NCI-H1436 (cell line): ENCODE measurements around the gene CLDN20.
"Not testable (repeated sequence)": the region's sequence is repeated elsewhere in the genome, so short reads cannot be mapped to it uniquely, and the experiment has no call there.

Experiments used
- DNase-seq: peaks from one replicate; lab custom pipeline; 2025; lab: John Stamatoyannopoulos, UW

CLDN20 gene

DNA sequence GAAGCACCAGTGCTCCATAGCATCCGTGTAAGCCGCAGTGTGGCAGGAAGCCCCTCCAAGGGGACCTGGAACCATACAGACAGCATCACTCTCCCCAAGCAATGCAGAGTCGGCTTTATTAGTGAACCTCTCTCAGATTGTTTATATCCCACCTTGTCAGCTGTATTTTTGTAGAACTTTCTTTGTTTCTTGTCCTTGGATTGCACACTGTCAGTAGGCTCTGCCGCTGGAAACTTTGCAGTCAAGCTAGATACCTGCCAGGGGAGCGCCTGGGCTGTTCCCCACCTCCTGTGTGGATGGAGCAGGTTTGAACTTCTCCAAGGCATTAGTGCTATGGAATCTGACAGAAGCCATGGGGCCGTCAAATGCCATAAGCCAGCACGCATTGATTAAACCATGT, 18.6 kb upstream of the CLDN20 start:
- DNase-seq = no peak

DNA sequence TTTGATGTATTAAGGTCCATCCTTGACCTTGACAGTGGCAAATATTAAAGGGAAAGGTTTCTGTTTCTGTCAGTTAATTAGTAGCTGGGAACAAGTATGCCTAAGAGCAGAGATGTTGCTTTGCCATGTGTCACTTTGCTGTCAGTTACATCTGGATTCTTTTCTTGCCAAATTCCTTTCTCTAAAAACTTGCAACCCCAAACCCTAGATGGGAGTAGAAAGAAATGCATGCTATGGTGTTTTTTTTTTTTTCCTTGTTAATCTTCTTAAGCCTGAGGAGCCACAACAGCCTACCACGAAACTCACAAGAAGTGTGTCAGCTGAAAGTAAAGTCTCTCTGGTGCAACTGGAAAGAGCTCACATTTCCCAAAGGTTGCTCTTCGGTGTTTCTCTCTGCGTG, 18.0 kb upstream of the CLDN20 start:
- DNase-seq = no peak

DNA sequence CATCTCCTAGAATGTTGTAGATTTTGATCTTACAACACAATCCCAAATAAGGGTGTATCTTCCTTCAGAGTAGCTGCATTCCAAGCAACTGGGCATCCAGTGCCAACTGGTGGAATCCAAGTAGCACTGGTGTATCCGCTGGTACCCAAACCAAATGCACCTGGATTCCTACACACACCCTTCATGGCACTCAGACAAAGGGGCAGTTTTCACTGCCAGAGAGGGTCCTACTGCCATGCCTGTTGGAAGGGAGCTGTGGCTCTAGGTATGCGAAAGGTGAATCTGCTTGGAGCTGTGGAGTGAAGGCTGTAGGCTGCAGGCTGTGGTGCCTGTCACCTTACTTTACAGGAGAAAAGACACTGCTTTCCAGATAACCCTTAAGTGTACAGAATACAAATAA, 17.0 kb upstream of the CLDN20 start:
- no peak for DNase-seq

DNA sequence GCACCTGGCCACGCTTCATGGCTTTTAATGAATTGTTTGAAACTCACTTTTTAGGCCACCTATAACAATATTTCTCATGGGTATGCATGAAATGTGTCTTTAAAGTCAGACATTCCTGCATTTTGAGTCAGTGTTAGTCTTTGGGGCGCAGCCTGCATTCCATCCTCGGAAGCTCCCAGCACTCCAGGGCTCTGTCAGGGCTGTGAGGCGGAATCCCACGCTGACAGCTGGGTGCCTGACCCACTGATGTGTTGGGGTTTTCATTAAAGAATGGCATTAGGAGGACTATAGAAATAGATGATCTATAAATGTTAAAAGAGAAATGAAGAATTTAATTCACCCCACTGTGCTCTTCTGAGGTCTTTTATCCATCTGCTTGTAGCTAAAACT, 16.2 kb upstream of the CLDN20 start:
- no peak for DNase-seq

DNA sequence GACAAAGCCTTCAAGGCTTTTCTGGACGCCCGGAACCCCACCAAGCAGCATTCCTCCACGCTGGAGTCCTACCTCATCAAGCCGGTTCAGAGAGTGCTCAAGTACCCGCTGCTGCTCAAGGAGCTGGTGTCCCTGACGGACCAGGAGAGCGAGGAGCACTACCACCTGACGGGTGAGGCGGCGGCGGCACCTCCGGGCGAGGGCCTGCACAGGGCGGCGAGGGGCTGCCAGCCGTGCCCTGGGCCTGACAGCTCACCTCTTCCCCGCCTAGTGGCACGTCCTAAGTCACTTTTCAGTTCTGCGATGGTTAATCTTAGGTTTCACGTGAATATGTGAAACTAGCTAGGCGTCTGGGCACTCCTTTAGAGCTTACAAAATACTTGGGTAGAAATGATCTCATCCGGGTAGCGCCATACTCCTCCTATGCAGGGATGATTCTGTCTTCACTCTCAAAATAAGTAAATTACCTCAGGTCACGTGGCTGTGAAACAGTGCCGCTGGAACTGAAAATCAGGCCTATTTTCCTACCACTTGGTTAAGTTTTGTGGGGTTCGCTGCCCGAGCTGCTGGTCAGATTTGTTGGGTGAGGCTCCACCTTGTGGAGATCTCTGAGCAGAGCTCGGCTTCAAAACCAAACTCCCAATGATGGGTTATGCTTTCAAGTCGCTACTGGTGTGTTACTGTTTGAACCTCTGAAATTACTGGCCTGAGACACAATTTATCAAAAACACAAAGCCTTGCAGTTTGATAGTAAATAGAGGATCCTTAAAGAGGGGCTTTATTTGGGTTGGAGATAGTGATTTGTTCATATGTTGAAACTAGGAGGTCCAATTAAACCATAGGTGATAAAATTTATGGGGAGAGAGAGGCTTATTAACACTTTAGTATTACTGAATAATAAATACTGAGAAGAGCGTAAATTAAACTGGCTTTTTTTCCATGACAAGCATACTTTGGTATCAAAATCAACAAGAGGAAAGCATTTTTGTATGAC, 15.5 kb upstream of the CLDN20 start:
- no peak for DNase-seq

DNA sequence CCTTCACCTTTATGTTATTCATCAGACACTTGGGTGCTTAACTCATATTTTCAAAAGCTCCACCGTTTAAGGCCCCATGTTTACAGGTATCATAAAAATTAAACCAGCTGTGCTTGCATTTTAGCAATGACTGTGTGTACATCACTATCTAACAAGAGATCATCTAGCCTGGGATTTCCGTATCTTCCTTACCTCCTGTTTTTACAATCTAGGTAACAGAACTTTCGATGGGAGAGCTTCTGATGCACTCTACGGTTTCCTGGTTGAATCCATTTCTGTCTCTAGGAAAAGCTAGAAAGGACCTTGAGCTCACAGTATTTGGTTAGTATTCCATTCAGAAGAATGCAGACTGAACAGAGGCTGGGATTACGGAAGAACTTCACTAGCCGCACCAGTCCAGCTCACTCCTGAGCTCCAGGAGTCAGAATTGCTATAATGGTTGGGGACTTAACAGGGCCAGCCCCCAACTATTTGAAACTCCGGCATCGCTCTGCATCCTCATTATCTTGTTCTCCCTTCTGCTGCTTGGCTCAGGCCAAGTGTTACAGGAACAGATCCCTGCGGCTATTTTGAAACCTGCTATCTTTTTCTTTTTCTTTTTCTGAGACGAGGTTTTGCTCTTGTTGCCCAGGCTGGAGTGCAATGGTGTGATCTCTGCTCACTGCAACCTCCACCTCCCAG, 13.0 kb upstream of the CLDN20 start:
- DNase-seq = no peak

DNA sequence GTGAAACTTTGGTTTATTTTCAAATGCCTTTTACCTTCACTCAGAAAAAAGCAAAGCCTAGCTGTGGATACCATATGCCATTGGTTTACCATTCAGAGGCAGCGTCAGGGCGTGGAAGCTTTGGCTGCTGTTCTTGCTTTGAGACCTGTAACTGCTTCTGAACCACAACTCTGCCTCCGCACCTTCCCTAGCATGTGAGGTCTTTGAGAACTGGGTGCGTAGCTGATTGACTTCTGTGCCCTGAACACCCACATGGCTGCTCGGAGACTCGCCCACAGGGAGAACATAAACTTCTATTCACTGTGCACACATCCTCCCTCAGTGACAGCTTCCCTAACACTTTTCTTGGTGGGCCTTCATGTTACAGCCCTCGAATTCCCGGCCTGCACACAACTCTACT, 11.2 kb upstream of the CLDN20 start:
- DNase-seq = no peak

DNA sequence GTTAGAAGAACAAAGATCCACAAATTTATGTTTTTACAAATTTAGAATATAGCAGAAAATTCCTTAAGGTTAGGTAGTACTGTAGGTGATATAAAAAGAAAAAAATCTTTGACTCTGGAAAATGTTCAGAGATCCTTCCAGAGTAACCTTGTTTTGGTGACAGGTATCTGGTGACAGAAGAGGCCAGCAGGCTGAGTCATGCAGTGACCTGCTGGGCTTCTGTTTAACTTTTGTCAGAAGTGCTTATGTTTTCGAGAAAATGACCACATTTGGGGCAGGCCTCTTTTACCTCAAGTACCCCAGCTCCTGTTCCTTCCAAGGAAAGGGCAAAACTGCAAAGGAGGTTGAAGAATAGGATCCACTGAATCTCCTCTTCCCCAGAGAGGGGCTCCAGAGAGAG, 10.5 kb upstream of the CLDN20 start:
- no peak for DNase-seq

DNA sequence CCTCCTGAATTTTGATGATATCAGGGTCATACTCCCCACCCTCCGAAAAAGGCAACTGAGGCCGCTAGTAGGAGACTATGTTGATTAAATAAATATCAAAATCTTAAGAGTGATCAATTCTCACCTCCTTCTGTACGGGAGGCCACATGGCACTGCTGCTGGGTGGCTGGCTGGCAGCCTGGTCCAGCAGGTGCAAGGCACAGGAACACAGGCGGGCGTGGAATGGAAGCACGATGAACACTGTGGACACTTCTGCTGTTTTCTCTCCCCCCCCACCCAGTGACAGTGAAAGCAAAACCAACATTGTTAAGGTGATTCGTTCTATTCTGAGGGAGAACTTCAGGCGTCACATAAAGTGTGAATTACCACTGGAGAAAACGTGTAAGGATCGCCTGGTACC, 9.7 kb upstream of the CLDN20 start:
- DNase-seq = no peak

DNA sequence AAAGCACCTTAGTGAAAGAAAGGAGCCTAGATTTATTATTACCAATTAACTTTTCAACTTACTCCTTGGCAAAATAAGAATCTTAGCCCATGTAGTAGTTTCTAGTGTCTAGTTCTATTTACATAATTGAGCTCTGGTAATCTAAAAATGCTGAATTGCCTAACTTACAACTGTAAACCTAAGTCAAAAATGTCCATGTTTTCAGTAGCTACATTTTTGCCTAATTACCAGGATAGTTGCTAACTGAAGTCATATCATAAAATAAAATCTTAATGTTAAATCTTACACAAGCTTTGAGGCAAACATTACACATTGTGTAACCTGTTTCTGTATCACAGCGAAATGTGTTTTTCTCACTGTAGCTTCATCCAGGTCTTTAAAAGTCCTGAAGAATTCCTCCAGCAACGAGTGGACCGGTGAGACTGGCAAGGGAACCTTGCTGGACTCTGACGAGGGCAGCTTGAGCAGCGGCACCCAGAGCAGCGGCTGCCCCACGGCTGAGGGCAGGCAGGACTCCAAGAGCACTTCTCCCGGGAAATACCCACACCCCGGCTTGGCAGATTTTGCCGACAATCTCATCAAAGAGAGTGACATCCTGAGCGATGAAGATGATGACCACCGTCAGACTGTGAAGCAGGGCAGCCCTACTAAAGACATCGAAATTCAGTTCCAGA, 7.6 kb upstream of the CLDN20 start:
- DNase-seq = no peak

DNA sequence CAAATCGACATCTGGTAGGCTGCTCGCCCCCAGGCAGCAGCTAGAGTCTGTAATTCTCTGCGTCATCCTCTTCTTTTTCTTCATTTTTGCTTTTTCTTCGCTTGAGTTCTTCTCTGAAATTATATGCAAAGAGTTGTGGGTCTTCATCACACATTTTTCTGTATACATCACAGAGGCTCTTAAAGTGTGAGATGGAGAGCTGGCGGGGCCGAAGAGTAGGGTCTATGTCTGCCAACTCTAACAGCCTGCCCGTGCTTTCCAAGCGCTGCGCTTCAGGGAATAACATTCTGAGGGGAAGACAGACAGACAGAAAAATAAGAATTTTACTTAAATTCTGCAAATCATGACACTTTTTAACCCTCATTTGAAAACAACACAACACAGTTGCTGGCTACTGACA, 6.0 kb upstream of the CLDN20 start:
- no peak for DNase-seq

DNA sequence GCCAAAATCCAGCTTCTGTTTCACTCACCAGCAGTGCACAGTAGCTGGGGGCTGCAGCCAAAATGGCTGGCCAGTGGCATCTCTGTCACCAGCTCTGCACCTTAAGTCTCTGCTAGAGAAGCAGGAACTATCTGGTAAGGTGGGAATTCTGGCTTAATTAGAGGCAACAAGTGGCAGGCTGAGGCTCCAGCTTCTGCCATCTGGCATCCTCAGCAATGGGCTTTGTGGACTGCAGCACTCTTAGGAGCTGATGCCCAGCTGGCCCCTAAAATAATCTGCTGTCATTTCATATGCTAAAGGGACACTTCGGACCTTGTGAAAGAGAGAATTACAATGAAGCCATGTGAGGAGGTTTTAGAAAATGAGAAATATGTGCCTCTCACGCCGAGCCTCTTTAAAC, 4.6 kb upstream of the CLDN20 start:
- no peak for DNase-seq

DNA sequence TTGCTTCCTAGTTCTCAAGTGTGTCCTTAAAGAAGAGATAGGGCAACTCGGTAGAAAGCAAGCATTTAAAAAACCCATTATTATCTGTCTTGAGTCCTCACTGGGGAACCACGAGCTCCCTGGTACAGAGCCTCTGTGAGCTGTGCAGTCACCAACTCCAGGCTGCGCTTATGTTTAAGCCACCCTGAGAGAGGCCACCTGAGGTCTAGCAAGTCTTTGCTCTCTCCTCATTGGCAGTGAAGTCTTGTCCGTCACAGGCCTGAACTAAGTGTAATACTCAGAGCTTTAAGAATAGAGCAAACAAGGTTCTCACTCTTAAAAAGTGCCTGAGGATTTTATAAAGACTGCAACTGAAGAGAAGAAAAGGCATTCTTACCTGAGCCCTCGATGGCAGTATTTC, 3.9 kb upstream of the CLDN20 start:
- DNase-seq = no peak

DNA sequence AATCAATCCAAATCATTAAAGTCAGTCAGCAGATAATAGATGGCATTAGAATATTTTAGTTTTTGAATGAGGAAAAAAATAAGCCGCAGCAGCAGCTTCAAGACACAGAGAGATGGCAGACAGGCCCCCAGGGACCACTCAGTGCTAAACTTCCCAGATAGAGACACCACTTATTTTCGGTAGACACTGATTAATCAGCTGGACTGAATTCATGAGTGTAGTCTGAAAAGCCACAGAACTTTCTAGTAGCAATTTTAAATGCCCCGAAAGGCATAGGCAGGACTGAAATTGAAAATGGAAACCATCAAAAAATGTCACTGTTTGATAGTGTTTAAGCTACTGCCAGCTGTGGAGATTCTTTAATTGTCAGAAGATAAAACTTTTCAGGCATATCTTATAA, 3.1 kb upstream of the CLDN20 start:
- DNase-seq = no peak

DNA sequence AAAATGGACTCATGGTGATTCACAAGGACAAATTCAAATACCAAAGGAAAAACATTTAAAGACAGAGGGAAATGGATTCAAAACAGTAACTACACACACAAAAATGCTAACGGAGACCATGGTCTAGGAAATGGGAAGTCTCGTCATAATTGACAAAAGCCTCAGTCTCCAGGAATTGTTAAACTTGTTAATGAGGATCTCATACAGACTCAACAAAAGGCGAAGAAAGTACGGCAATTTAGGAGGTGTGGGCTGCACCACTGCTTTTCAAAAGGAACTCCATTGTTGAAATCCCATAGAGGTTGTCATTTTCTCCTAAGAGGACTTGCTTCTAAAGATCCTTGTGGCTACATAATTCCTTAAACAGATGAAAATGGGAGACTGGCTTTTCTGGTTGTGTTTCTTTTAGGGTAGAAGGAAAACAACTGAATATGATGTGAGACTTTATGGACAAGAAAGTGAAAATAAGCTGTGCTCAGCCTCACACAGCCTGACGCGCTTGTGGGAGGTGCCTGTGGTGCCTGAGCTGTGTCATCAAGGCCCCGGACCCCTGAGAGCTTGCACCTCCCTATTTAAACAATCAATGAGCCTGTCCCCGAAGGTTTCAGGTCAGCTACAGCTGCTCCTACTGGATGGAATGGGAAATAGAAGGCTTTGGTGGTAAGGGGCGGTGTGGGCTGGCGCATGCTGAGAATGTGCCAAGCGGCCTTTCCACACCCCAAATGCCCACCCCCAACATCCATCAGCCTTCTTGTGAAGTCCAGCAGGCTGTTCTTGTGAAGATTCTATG, 2.5 kb upstream of the CLDN20 start:
- no peak for DNase-seq

DNA sequence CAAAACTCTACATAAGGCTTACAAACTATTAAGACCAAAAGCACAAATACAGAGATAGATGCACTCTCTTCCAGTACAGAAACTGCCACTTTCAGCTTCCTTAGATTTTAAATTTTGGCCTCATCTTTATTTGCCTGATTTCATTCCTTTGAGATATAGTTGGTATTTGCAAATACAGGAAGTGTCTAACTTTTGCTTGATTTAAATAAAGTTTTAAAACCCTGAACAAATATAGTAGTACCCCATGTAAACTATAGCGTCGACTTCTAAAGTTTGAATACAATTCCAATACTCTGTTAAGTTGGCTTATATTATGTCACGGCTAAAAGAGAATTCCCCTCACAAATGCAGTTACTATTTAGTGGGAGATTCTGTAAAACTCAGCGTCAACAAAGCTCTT, 1.2 kb upstream of the CLDN20 start:
- DNase-seq = no peak

DNA sequence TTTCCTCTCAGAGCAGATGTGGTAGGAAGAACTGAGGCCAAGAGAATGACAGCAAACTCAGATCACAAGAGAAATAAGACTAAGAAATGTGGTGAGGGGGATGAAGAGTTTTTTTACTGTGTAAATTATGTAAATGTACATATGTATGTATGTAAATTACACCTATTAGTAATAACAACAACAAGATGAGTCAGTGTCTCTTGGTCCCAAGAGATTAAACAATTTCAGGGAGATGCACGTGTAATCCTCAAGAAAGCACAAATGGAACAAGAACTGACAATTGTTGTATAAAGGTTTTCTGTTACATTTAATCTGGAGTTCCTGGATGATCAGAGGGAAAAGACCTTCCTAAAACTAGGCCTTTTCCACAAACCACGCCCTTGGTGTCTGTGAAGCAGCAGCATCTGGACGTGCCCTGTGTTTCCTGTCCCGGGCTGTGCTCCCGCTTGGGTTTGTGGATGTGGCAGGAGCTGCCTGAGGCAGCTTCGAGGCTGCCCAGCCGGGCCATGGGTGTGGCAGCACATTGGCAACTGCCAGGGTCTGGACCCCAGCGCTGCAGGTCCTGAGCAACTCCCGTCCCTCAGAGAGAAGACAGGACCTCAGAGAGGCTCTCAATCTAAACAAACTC, 994 bp downstream of the CLDN20 start:
- DNase-seq = no peak

DNA sequence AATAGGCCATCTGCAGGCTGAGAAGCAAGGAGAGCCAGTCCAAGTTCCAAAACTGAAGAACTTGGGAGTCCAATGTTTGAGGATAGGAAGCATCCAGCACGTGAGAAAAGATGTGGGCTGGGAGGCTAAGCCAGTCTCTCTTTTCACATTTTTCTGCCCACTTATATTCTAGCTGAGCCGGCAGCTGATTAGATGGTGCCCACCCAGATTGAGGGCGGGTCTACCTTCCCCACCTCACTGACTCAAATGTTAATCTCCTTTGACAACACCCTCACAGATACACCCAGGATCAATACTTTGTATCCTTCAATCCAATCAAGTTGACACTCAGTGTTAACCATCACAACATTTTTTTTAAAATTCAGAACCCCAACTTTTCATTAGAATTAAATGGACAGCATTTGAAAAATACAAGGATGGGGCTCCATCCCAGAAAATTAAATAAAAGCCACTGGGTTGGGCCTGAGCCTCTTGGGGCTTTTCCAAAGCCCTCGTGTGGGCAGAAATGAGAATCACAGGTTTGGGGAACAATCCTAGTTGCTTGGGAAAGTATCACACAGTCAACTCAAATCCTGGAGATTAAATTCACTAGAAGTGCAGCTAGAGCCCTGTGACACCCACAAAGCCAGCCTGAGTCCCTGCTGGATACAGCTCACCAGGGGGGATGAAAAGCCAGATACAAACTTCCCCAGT, 2.2 kb downstream of the CLDN20 start:
- DNase-seq = no peak

DNA sequence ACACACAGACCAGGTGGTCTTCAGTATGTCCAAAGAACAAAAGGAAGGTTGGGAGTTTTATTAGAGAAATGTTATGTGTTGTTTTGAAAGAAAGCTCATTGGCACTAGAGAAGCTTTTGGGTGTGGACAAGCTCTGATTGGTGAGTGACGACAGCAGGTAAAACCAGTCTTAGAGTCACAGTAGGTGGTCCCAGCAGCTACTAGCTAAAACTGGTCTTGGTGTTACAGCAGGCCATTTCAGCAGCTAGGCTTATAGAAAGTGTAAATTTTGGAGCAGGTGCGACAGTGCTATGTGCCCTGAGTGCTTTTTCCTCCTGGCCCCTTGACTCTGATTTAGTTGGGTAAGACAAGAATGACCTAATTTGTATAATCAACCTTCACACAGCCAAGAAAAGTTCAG, 3.6 kb downstream of the CLDN20 start:
- no peak for DNase-seq

DNA sequence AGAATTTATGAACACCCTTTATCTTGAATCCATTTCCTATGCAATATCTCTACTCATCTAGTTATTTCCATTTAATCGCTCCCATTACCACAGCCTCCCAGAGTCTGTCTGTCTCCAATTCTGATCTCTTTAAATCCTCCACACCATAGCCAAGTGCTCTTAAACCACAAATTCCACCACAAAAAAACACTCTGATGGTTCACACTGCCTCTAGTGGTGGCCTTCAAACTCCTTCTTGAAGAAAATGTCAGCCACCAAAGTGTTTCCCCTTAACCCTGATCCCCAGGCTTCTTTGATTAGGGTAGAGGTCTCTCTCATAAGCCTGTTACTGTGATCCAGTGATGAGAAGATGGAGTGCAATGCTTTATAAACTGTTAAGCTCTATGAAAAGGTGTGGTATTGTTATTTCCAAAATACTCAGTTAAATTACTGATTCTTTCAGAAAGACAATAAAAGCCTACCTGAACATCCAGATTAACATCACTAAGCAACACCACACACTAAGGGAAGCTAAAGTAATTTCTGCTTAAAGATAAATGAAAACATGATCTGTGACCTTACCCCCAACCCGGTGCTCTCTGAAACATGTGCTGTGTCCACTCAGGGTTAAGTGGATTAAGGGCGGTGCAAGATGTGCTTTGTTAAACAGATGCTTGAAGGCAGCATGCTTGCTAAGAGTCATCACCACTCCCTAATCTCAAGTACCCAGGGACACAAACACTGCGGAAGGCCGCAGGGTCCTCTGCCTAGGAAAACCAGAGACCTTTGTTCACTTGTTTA, 4.5 kb downstream of the CLDN20 start:
- DNase-seq = not testable (repeated sequence)
